Natural killer cell treated with Interleukin-12 subunit alpha and Interleukin-12 subunit beta and Interleukin-15 and Interleukin-18, amount 100 ng/mL, for 72 hours (primary cell): ENCODE measurements around the gene ISM2. TPM values are rescaled to one million over a fixed set of nuclear protein-coding genes. Genes with fewer than 3 reads are reported as not detected.

Source experiments
- ATAC-seq, 2 donors: fragments of 150-1000 bp; cut with Tn5 transposase in 1 of 2; sonication (Bioruptor Pico), chemical (Tn5 transposase) in 1 of 2; 2 replicates each; pipeline ENCODE4 v1.10.0; 2021
- DNase-seq: peaks from one replicate; pipeline ENCODE4 v3.0.0; 2022; ENCODE audit warnings: low spot score
- H3K27ac Mint-ChIP-seq, 2 donors: 1 replicate in 1 of 2; 2 replicates in 1 of 2; pipeline ENCODE4 v1.8.0; 2022; ENCODE audit warnings: mixed read lengths in 2 of 2, mild to moderate bottlenecking in 1 of 2, moderate library complexity in 1 of 2
- H3K27me3 Mint-ChIP-seq, 2 donors: 1 replicate in 1 of 2; 2 replicates in 1 of 2; pipeline ENCODE4 v1.8.0; 2022; ENCODE audit warnings: mixed read lengths in 2 of 2
- H3K36me3 Mint-ChIP-seq: one replicate; pipeline ENCODE4 v1.8.0; 2022; ENCODE audit warnings: mixed read lengths
- H3K4me1 Mint-ChIP-seq, 2 donors: 1 replicate in 1 of 2; 2 replicates in 1 of 2; pipeline ENCODE4 v1.8.0; 2022; ENCODE audit warnings: low read depth in 2 of 2, mixed read lengths in 2 of 2, mild to moderate bottlenecking in 1 of 2
- H3K4me3 Mint-ChIP-seq: one replicate; pipeline ENCODE4 v1.8.0; 2022; ENCODE audit warnings: mixed read lengths
- H3K9me3 Mint-ChIP-seq: 2 replicates; pipeline ENCODE4 v1.8.0; 2022; ENCODE audit warnings: mixed read lengths
- total RNA-seq, 2 donors: library from RNA; stranded (reverse); gene quantifications; one replicate each; pipeline ENCODE4 v1.2.3, GENCODE V29; 2022

ISM2 gene
- total RNA-seq, 2 donors from 2014 or later, result 0.14 to 0.36 TPM

GRCh38 chr14:77495334-77495733, 3.3 kb downstream of the ISM2 start:
- H3K9me3 Mint-ChIP-seq, result no peaks in the 10 kb centered on the region
- H3K4me3 Mint-ChIP-seq, result no peak overlapping the region
- DNase-seq, result no peak
- no peaks in the 10 kb centered on the region for H3K36me3 Mint-ChIP-seq
- ATAC-seq, result no peak
- peaks cover 0 to 7% of the 10 kb centered on the region in 2 donors for H3K4me1 Mint-ChIP-seq
- H3K27ac Mint-ChIP-seq, result no peak overlapping the region
- peaks cover 8 to 9% of the 10 kb centered on the region in 2 donors for H3K27me3 Mint-ChIP-seq

- H3K4me3 Mint-ChIP-seq, result no peak overlapping the region
- H3K27ac Mint-ChIP-seq, result no peak overlapping the region
- no peaks in the 10 kb centered on the region for H3K9me3 Mint-ChIP-seq
- DNase-seq (no peak), ATAC-seq (no peak)
- H3K4me1 Mint-ChIP-seq, result no peaks in the 10 kb centered on the region
- H3K27me3 Mint-ChIP-seq, result peaks cover 0 to 3% of the 10 kb centered on the region in 2 donors
- H3K36me3 Mint-ChIP-seq, result no peaks in the 10 kb centered on the region
These were observed 7.6 kb downstream of the ISM2 start for GRCh38 chr14:77491056-77491455.

- H3K9me3 Mint-ChIP-seq, result no peaks in the 10 kb centered on the region
- no peaks in the 10 kb centered on the region for H3K4me1 Mint-ChIP-seq
- no peaks in the 10 kb centered on the region for H3K27me3 Mint-ChIP-seq
- no peak overlapping the region for H3K27ac Mint-ChIP-seq
- H3K36me3 Mint-ChIP-seq, result no peaks in the 10 kb centered on the region
- no peak for ATAC-seq
- no peak for DNase-seq
- no peak overlapping the region for H3K4me3 Mint-ChIP-seq
These were observed 8.1 kb downstream of the ISM2 start for GRCh38 chr14:77490347-77490986.

- ATAC-seq, result no peak
- H3K4me1 Mint-ChIP-seq, result no peaks in the 10 kb centered on the region
- no peak overlapping the region for H3K4me3 Mint-ChIP-seq
- DNase-seq, result no peak
- no peaks in the 10 kb centered on the region for H3K27me3 Mint-ChIP-seq
- no peaks in the 10 kb centered on the region for H3K9me3 Mint-ChIP-seq
- no peak overlapping the region for H3K27ac Mint-ChIP-seq
- H3K36me3 Mint-ChIP-seq, result no peaks in the 10 kb centered on the region
These were observed 9.6 kb downstream of the ISM2 start for GRCh38 chr14:77489041-77489440.

- Mint-ChIP-seq H3K9me3 (no peaks in the 10 kb centered on the region), H3K36me3 (no peaks in the 10 kb centered on the region), H3K4me3 (no peak overlapping the region), H3K4me1 (no peaks in the 10 kb centered on the region), H3K27me3 (no peaks in the 10 kb centered on the region), H3K27ac (no peak overlapping the region)
- DNase-seq (no peak), ATAC-seq (no peak)
These were observed 10.1 kb downstream of the ISM2 start for GRCh38 chr14:77488558-77488957.

- Mint-ChIP-seq H3K27ac (no peak overlapping the region), H3K4me1 (no peaks in the 10 kb centered on the region), H3K9me3 (no peaks in the 10 kb centered on the region), H3K27me3 (no peaks in the 10 kb centered on the region), H3K36me3 (no peaks in the 10 kb centered on the region), H3K4me3 (no peak overlapping the region)
- ATAC-seq (no peak), DNase-seq (no peak)
These were observed 12.5 kb downstream of the ISM2 start for GRCh38 chr14:77485901-77486678.

- ATAC-seq (peak; percentile 11 to 51), DNase-seq (no peak)
- no peaks in the 10 kb centered on the region for H3K36me3 Mint-ChIP-seq
- H3K27me3 Mint-ChIP-seq, result no peaks in the 10 kb centered on the region
- no peaks in the 10 kb centered on the region for H3K9me3 Mint-ChIP-seq
- no peak overlapping the region for H3K27ac Mint-ChIP-seq
- H3K4me1 Mint-ChIP-seq, result no peaks in the 10 kb centered on the region
- no peak overlapping the region for H3K4me3 Mint-ChIP-seq
These were observed 13.4 kb downstream of the ISM2 start for GRCh38 chr14:77485256-77485655.

GRCh38 chr14:77482422-77482821, 16.2 kb downstream of the ISM2 start:
- DNase-seq (no peak), ATAC-seq (no peak)
- H3K27ac Mint-ChIP-seq, result peak overlapping the region in 1 of 2 donors; percentile 55
- H3K9me3 Mint-ChIP-seq, result no peaks in the 10 kb centered on the region
- H3K27me3 Mint-ChIP-seq, result no peaks in the 10 kb centered on the region
- no peaks in the 10 kb centered on the region for H3K36me3 Mint-ChIP-seq
- H3K4me3 Mint-ChIP-seq, result no peak overlapping the region
- no peaks in the 10 kb centered on the region for H3K4me1 Mint-ChIP-seq

- no peaks in the 10 kb centered on the region for H3K4me1 Mint-ChIP-seq
- ATAC-seq (no peak), DNase-seq (no peak)
- no peaks in the 10 kb centered on the region for H3K9me3 Mint-ChIP-seq
- no peak overlapping the region for H3K4me3 Mint-ChIP-seq
- no peaks in the 10 kb centered on the region for H3K36me3 Mint-ChIP-seq
- H3K27ac Mint-ChIP-seq, result no peak overlapping the region
- H3K27me3 Mint-ChIP-seq, result no peaks in the 10 kb centered on the region
These were observed 19.8 kb downstream of the ISM2 start for GRCh38 chr14:77478796-77479195.

- Mint-ChIP-seq H3K4me1 (no peaks in the 10 kb centered on the region), H3K36me3 (no peaks in the 10 kb centered on the region), H3K27ac (no peak overlapping the region), H3K4me3 (no peak overlapping the region), H3K27me3 (no peaks in the 10 kb centered on the region), H3K9me3 (no peaks in the 10 kb centered on the region)
- ATAC-seq (no peak), DNase-seq (no peak)
These were observed 20.6 kb downstream of the ISM2 start for GRCh38 chr14:77478029-77478428.

GRCh38 chr14:77475432-77476115, 23.0 kb downstream of the ISM2 start:
- ATAC-seq (peak; percentile 8 to 37), DNase-seq (no peak)
- Mint-ChIP-seq H3K36me3 (no peaks in the 10 kb centered on the region), H3K9me3 (no peaks in the 10 kb centered on the region), H3K27me3 (no peaks in the 10 kb centered on the region), H3K4me3 (no peak overlapping the region), H3K4me1 (no peaks in the 10 kb centered on the region), H3K27ac (no peak overlapping the region)

- no peaks in the 10 kb centered on the region for H3K4me1 Mint-ChIP-seq
- H3K4me3 Mint-ChIP-seq, result no peak overlapping the region
- no peak for ATAC-seq
- DNase-seq, result no peak
- no peaks in the 10 kb centered on the region for H3K27me3 Mint-ChIP-seq
- H3K27ac Mint-ChIP-seq, result no peak overlapping the region
- peaks cover under 1% of the 10 kb centered on the region for H3K36me3 Mint-ChIP-seq
- no peaks in the 10 kb centered on the region for H3K9me3 Mint-ChIP-seq
These were observed 24.0 kb downstream of the ISM2 start for GRCh38 chr14:77474479-77475177.

GRCh38 chr14:77473921-77474320, 24.7 kb downstream of the ISM2 start:
- no peaks in the 10 kb centered on the region for H3K4me1 Mint-ChIP-seq
- no peaks in the 10 kb centered on the region for H3K27me3 Mint-ChIP-seq
- H3K36me3 Mint-ChIP-seq, result peaks cover 7% of the 10 kb centered on the region
- no peak overlapping the region for H3K27ac Mint-ChIP-seq
- ATAC-seq (no peak), DNase-seq (no peak)
- H3K4me3 Mint-ChIP-seq, result no peak overlapping the region
- H3K9me3 Mint-ChIP-seq, result no peaks in the 10 kb centered on the region
